Memory B cell (primary cell): ENCODE results near the gene TSSC4.

Experiments used
- ATAC-seq: fragments of 150-1000 bp; cut with Tn5 transposase; 2 replicates; pipeline ENCODE4 v1.10.0; 2021; ENCODE audit warnings: low read depth, mild to moderate bottlenecking, moderate library complexity
- DNase-seq, 2 donors: peaks; one replicate each; pipeline ENCODE4 v3.0.0; 2022; ENCODE audit warnings: low spot score in 2 of 2
- H3K27ac Mint-ChIP-seq: one replicate; pipeline ENCODE4 v1.8.0; 2022; ENCODE audit warnings: mild to moderate bottlenecking, moderate library complexity, mixed read lengths
- H3K27me3 Mint-ChIP-seq: one replicate; pipeline ENCODE4 v1.8.0; 2022; ENCODE audit warnings: mixed read lengths
- H3K36me3 Mint-ChIP-seq: one replicate; pipeline ENCODE4 v1.8.0; 2022; ENCODE audit warnings: mild to moderate bottlenecking, mixed read lengths
- H3K4me1 Mint-ChIP-seq: one replicate; pipeline ENCODE4 v1.8.0; 2022; ENCODE audit warnings: mixed read lengths
- H3K4me3 Mint-ChIP-seq: one replicate; pipeline ENCODE4 v1.8.0; 2022; ENCODE audit warnings: mild to moderate bottlenecking, moderate library complexity, mixed read lengths
- H3K9me3 Mint-ChIP-seq: one replicate; pipeline ENCODE4 v1.8.0; 2022; ENCODE audit warnings: mixed read lengths

TSSC4 gene

DNA sequence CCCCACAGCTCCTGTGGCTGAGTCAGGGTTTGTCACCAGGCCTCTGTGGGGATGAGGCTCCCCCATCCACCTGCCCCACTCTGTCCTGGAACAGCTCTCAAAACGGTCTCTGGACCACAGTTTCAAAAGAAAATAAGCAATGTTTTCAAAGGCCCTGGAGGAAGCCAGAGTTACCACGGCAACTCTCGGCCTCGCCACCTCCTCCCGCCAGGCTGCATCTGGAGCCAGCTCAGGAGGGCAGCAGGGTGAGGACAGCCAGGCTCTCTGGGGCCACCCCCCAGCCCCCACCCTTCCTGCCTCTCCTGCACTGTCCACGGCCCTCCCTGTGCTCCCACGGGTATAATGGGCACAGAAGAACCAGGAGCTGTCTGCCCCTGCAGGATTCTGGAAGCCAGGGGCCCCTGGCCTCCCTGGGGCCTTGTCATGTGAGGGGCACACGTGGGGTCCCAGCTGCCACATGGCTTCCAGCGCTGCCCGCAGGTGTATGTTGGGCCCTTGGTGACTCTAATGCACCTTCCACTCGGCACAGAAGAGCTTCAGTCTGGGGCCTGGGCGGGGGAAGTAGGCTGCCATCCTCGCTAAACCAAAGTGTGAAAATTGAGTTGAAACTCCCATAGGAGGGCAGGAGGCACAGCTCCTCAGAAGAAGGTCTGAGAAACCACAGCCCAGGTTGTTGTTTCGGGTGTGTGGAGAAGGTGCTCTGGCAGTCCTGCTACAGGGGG lies 13.1 kb upstream of the TSSC4 start:
- Mint-ChIP-seq H3K27me3 (no peaks in the 10 kb centered on the region), H3K9me3 (no peaks in the 10 kb centered on the region), H3K4me3 (peak overlapping the region; percentile 55), H3K4me1 (peaks cover 54% of the 10 kb centered on the region), H3K36me3 (peaks cover 6% of the 10 kb centered on the region), H3K27ac (peak overlapping the region; percentile 53)
- DNase-seq (no peak), ATAC-seq (no peak)

DNA sequence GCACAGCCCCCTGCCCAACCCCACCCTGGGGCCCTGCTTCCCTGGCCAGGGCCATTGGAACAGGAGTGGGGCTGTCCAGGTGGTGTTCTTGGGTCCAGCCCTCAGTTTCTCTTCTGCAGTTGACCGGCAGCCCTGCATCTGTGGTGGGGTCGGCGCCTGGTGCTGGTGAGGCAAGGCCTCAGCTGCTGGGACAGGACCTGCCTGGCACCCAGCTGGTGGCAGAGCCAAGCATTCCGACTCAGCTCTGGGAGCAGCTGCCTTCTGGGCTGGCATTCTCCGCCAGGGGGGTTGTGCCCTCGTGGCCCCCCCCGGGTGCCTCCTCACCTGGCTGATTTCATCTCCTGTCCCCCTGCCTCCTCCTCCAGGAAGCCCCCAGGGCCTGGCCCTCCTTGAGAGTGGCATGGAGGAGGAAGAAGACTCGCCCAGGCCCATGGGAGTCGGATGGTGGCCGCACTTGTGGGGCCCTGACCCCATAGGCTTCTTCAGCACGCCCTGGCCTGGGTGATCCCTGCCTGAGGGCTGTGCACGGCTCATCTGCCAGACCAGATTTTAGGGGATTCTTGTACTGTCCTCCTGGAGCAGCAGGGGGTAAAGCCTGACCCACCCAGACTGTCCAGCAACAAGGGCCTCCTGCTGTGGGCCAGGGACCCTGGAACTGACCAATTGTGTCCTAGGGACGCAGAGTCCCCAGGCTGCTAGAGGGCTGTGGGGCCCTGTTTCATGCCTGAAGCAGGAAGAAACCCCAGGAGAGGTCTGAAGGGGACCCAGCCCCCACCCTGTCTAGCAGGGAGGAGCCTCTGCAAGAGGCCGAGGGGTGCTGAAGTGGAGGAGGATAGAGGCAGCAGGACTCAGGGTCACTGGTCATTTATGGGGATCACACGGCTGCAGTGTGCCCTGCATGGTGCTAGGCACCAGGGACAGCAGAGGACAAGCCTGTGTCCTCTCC lies 11.8 kb upstream of the TSSC4 start:
- no peaks in the 10 kb centered on the region for H3K9me3 Mint-ChIP-seq
- H3K27me3 Mint-ChIP-seq, result no peaks in the 10 kb centered on the region
- H3K4me1 Mint-ChIP-seq, result peaks cover 53% of the 10 kb centered on the region
- H3K36me3 Mint-ChIP-seq, result peaks cover 6% of the 10 kb centered on the region
- DNase-seq (no peak), ATAC-seq (no peak)
- no peak overlapping the region for H3K27ac Mint-ChIP-seq
- peak overlapping the region; percentile 56 for H3K4me3 Mint-ChIP-seq

DNA sequence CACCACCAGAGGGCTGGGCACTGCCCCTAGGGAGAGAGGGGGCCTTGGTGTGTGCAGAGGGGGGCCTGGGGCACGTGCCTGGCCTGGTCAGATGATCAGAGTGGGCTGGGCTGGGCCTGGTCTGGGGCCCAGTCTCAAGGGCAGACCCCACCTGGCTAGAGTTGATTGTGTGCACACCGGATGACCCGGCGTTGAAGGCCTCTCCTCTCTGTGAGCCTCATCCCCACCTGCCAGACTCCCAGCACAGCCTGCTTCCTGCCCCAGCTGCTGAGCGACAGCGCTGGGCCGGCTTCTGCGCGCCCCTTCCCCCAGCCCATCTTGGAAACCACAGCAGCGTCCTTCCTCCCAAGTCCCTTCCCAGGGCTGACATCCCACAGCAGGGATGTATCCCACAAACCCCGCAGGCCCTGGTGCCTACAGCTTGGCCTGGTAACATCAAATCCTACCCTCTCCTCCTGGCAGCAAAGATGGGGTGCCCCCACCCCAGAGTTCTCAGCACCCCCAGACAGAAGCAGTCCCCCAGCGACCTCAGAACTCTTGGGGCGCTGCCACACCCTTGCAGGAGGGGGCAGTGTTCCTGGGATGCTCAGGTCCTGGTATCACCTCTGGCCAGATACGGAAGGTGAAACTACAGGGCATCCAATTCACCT lies 11.0 kb upstream of the TSSC4 start:
- Mint-ChIP-seq H3K27ac (peak overlapping the region; percentile 36), H3K36me3 (peaks cover 6% of the 10 kb centered on the region), H3K27me3 (no peaks in the 10 kb centered on the region), H3K4me1 (peaks cover 56% of the 10 kb centered on the region), H3K9me3 (no peaks in the 10 kb centered on the region), H3K4me3 (peak overlapping the region; percentile 56)
- DNase-seq (no peak), ATAC-seq (no peak)

DNA sequence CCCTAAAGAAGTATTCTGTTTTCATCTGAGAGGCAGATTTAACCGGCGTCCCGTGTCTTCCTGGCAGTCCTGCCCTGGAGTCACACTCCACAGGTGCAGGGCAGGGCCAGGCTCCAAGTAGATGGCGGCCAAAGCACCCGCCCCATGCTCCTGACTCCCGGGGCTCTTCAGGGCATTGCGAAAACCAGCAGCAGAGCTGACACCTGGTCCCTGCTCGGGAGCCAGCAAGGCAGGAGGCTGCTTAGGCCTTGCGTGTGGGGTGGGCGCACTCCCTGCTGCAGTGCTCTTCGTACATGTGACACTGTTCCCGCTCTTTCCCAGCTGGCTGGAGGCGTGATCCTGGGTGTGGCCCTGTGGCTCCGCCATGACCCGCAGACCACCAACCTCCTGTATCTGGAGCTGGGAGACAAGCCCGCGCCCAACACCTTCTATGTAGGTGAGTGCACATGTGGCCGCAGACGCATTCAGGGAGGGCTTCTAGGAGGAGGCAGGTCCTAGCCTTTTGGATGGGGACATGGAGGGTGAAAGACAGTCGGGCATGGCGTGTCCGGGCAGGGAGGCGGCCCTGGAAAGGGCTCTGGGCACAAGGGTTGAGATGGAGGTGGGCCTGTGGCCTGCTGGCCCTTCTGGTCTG lies 10.3 kb upstream of the TSSC4 start:
- peak overlapping the region; percentile 56 for H3K4me3 Mint-ChIP-seq
- no peak for ATAC-seq
- H3K36me3 Mint-ChIP-seq, result peaks cover 6% of the 10 kb centered on the region
- H3K27me3 Mint-ChIP-seq, result no peaks in the 10 kb centered on the region
- H3K4me1 Mint-ChIP-seq, result peaks cover 57% of the 10 kb centered on the region
- peak overlapping the region; percentile 36 for H3K27ac Mint-ChIP-seq
- no peaks in the 10 kb centered on the region for H3K9me3 Mint-ChIP-seq
- DNase-seq, result no peak

DNA sequence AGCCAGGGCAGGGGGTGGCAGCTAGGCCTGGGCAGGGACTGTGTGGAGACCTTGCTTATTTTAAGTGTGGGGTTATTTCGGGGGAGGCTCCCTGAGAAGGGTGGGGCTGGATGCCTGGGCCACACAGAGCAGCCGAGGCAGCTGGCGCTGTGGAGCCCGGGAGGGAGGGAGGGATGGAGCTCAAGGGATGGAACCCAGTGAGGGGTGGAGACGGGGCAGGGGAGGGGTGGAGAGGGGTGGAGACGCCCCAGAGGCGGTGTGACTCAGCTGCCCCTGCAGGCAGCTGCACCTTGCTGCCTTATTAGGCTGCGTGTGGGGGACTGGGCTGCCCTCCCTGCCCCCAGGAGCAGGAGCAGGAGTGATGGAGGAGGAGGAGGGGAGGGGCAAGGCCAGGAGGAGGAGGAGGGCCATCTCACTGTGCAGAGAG lies 9.8 kb upstream of the TSSC4 start:
- H3K4me1 Mint-ChIP-seq, result peaks cover 53% of the 10 kb centered on the region
- ATAC-seq (no peak), DNase-seq (no peak)
- no peak overlapping the region for H3K4me3 Mint-ChIP-seq
- H3K27ac Mint-ChIP-seq, result no peak overlapping the region
- no peaks in the 10 kb centered on the region for H3K9me3 Mint-ChIP-seq
- H3K36me3 Mint-ChIP-seq, result peaks cover 6% of the 10 kb centered on the region
- no peaks in the 10 kb centered on the region for H3K27me3 Mint-ChIP-seq

DNA sequence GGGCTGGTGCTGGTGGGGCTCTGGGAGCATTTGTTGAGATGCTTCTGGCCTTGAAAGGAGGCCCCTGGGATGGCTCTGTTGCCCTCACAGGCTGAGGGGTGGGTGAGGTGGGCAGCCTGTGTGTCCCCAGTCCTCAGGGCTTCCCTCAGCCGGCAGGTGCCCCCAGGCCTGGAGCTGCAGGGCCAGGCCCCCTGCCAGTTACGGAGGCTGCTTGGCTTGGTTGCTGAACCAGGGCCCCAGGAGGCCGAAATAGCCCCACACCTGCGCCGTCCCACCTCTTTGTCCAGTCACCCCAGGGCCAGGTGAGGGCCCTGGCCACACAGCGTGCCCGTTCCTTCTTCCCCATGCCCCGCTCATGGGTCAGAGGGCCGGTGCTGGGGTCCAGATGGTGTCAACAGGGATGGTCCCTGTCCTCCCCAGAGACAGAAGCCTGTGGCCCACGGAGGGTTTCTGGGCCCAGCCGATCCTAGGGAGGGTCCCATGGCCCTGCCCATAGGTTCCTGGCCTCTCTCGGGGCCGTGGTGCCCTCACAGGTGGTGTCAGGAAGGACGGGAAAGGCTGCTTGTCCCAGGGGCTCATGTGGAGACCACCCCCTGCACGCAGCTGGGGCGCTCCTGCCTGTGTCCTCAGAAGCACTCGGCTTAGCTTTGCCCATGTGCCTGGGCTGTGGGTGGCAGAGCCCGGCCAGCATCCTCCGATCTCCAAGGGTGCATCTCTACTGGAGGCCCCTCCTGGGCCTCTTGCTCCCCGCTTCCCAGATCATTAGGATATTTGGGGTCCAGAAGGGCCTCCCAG lies 9.2 kb upstream of the TSSC4 start:
- peak overlapping the region; percentile 14 for H3K4me3 Mint-ChIP-seq
- ATAC-seq (no peak), DNase-seq (no peak)
- H3K27me3 Mint-ChIP-seq, result no peaks in the 10 kb centered on the region
- H3K9me3 Mint-ChIP-seq, result no peaks in the 10 kb centered on the region
- peaks cover 48% of the 10 kb centered on the region for H3K4me1 Mint-ChIP-seq
- no peak overlapping the region for H3K27ac Mint-ChIP-seq
- peaks cover 6% of the 10 kb centered on the region for H3K36me3 Mint-ChIP-seq

DNA sequence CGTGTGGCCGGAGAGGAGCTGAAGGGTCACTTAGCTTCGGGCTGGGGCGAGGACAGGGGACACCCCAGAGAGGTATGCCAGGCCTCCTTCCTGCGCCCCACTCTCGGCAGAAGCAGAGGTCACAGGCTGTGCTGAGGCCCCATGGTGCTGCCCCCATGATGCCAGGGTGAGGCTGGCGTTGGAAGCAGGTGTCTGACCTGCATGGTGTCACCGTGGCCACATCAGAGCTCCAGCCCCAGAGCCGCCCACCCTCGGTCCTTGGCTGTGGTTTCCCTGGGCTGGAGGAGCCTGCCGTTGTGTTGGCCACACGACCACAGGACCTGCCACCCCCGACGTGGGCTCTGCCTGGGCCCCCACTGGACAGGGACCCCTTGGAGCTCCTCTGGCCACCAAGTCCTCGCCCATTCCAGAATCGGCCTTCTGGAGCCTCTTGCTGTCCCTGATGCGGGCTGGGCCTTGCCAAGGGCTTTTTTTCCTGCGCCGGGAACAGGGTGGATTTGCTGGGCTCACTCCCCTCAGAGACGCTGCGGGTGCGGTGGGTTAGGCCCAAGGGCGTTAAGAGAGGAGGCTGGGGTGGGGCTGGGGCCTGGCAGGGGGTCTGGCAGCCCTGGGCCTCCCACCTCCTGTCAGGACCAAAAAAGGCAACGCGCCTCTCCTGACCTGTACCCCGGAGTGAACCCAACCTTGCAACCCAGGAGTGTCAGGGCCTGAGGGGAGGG lies 8.2 kb upstream of the TSSC4 start:
- H3K4me1 Mint-ChIP-seq, result peaks cover 53% of the 10 kb centered on the region
- no peaks in the 10 kb centered on the region for H3K27me3 Mint-ChIP-seq
- DNase-seq (no peak), ATAC-seq (no peak)
- H3K4me3 Mint-ChIP-seq, result peak overlapping the region; percentile 27
- peak overlapping the region; percentile 20 for H3K27ac Mint-ChIP-seq
- H3K9me3 Mint-ChIP-seq, result no peaks in the 10 kb centered on the region
- peaks cover 10% of the 10 kb centered on the region for H3K36me3 Mint-ChIP-seq

DNA sequence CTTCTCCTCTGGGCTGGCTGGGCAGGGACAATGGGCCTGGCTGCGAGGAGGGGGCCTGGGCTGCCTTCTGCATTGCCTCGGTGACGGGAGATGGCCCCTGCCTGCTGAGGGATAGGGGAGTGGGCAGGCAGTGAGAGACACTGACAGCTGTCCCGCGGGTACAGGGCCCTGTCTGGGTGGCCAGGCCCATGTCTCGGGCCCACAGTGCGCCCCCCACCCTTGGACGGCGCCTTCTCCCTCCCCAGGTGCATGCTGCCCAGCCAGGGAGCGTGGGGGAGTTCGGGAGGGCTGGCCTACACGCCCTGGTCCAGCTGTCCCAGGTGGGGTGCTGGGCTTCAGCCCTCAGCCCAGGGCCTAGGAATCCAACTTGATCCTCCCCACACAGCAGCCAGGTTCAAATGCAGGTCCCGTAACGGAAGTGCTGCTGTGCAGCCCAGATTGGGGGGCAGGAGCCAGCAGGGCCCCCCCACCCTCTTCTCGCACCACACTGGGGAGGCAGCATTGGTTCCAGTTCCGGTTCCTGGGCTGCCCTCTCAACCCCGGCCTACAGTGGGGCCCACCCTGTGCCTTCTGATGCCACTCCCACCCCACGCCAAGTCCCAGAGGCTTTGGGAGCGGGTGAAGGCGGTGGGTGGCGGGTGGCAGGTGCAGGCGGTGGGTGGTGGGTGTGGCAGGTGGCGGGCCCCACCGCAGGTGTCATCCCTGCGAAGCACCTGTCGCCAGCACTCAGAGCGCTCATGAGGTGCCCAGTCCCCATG lies 7.3 kb upstream of the TSSC4 start:
- Mint-ChIP-seq H3K27ac (peak overlapping the region; percentile 79), H3K9me3 (no peaks in the 10 kb centered on the region), H3K4me3 (peak overlapping the region; percentile 63), H3K4me1 (peaks cover 50% of the 10 kb centered on the region), H3K36me3 (peaks cover 10% of the 10 kb centered on the region), H3K27me3 (no peaks in the 10 kb centered on the region)
- ATAC-seq (peak; percentile 59), DNase-seq (peak; percentile 45 to 50)

DNA sequence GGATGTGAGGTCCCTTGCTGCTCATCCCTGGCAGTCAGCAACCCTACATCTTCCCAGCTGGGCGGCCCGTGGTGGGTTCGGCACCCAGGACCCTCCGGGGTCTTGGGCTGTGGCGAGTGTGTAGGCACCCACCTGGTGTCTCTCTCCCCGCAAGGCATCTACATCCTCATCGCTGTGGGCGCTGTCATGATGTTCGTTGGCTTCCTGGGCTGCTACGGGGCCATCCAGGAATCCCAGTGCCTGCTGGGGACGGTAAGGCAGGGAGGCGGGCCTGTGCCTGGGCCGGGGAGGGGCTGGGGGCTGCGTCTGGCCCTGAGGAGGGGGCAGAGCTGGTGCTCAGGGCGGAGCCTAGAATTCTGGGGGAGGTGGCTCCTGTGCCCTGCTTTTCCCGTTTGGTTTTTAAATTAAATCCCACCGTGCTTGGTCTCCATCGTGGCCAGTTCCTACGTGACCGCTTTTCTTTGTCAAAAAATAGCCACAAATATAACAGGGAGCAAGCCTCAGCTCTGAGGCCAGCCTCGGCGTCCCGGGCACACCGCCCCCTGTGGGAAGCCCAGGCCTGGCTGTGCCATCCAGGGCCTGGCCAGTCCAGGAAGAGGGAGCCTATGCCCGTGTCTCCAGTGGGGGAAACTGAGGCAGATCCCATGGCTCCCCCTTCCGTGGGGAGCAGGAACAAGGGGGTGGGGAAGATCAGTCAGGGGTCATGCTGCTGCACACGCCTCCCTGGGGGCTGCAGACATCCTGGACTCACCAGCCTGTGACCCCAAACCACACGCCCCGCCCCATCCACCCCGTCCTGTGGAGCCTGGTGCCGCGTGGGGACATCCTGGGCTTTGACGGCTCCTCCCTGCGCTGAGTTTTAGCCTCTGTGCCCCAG lies 6.4 kb upstream of the TSSC4 start:
- peak overlapping the region; percentile 79 for H3K27ac Mint-ChIP-seq
- peaks cover 49% of the 10 kb centered on the region for H3K4me1 Mint-ChIP-seq
- ATAC-seq (peak; percentile 81), DNase-seq (peak; percentile 53 to 68)
- peak overlapping the region; percentile 63 for H3K4me3 Mint-ChIP-seq
- no peaks in the 10 kb centered on the region for H3K9me3 Mint-ChIP-seq
- H3K27me3 Mint-ChIP-seq, result no peaks in the 10 kb centered on the region
- H3K36me3 Mint-ChIP-seq, result peaks cover 10% of the 10 kb centered on the region

DNA sequence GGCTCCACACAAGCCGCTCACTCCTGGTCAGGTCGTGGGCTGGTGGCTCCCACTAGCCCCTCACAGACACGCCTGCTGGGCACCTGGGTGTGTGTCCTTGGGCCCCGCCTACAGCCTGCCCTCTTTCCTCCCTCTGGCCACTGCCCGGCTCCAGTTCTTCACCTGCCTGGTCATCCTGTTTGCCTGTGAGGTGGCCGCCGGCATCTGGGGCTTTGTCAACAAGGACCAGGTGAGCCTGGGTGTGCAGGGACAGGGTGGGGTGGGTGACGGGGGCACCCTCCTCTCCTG lies 5.8 kb upstream of the TSSC4 start:
- Mint-ChIP-seq H3K4me3 (peak overlapping the region; percentile 63), H3K36me3 (peaks cover 10% of the 10 kb centered on the region), H3K4me1 (peaks cover 46% of the 10 kb centered on the region), H3K9me3 (no peaks in the 10 kb centered on the region), H3K27ac (no peak overlapping the region), H3K27me3 (no peaks in the 10 kb centered on the region)
- DNase-seq (no peak), ATAC-seq (no peak)

DNA sequence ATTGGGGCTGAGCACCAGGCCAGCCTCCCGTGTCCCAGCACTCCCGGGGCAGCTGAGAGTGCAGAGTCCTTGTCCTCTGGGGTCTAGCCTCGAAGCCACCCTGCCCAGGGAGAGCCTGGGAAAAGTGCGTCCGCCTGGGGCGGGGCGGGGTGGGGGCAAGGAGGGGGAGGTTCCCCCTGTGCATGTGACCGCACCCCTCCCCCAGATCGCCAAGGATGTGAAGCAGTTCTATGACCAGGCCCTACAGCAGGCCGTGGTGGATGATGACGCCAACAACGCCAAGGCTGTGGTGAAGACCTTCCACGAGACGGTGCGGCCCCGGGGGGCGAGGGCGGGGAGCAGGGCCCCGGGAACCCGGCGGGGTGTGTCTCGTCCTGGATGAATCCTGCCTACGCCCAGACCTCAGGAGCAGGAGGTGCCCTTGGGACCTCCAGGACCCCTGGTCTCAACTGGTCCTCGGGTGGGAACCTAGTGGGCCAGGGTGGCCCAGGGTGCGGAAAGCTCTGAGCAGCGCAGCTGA lies 5.3 kb upstream of the TSSC4 start:
- ATAC-seq, result no peak
- Mint-ChIP-seq H3K4me1 (peaks cover 41% of the 10 kb centered on the region), H3K4me3 (peak overlapping the region; percentile 63), H3K9me3 (no peaks in the 10 kb centered on the region), H3K27ac (no peak overlapping the region), H3K27me3 (no peaks in the 10 kb centered on the region), H3K36me3 (peaks cover 9% of the 10 kb centered on the region)
- no peak for DNase-seq
